ENCODE measurements around the gene ENO4. TPM values are rescaled to one million over a fixed set of nuclear protein-coding genes. Genes with fewer than 3 reads are reported as not detected.

The ENO4 gene
- 1 to 10 TPM in 1 of 4 donors, under 1 TPM in 2, not detected in 1; 0.17 to 1.1 (median 0.29) TPM for total RNA-seq

GRCh38 chr10:116849248-116850057 is at the start of gene ENO4:
Gene ENO4 (plus strand): TSS chr10:116849499. CDS start chr10:116849567, 68 bp downstream.
- intact Hi-C loops (cut with DNase I), result no loop called here
- H3K27ac ChIP-seq (replicated peaks in 1 of 4), result peak within 1 kb of the TSS; percentile 66 to 79 (median 70)

GRCh38 chr10:116800286-116800929 is 48.9 kb upstream of the ENO4 start:
- no peak for DNase-seq (ENCODE audit: extremely low spot score)
- intact Hi-C loops (cut with DNase I), result no loop called here

More at GRCh38 chr10:116849248-116850057, at the start of gene ENO4:
- DNase-seq (ENCODE audit: extremely low spot score), result no peak
- Histone ChIP-seq H3K4me3 (peak within 1 kb of the TSS; percentile 69 to 85 (median 71)), H3K4me1 (peaks cover 6 to 17% (median 16%) of the 10 kb centered on the region in 4 donors), H3K36me3 (no peaks in the 10 kb centered on the region), H3K9me3 (no peaks in the 10 kb centered on the region), H3K27me3 (no peaks in the 10 kb centered on the region)
- TF ChIP-seq POLR2AphosphoS5 (IDR thresholded peaks at IDR 0.05), result peak; percentile 5 to 59
- TF ChIP-seq POLR2A (IDR thresholded peaks at IDR 0.05; ENCODE audit: low read depth), result no peak
- 4% methylated on average over 48 of the region's 55 CpGs for WGBS

GRCh38 chr10:116801658-116802057 is 47.6 kb upstream of the ENO4 start:
- WGBS, result 72% methylated on average over 4 of the region's 4 CpGs
- no peak for DNase-seq (ENCODE audit: extremely low spot score)
- Histone ChIP-seq H3K9me3 (no peaks in the 10 kb centered on the region), H3K4me1 (no peaks in the 10 kb centered on the region), H3K27ac (replicated peaks in 1 of 4) (no peak overlapping the region), H3K27me3 (peaks cover 0 to 41% (median 0%) of the 10 kb centered on the region in 4 donors), H3K4me3 (no peak overlapping the region), H3K36me3 (no peaks in the 10 kb centered on the region)
- TF ChIP-seq EP300 (IDR thresholded peaks at IDR 0.05) (no peak), POLR2A (IDR thresholded peaks at IDR 0.05; ENCODE audit: low read depth) (no peak), CTCF (IDR thresholded peaks at IDR 0.05) (no peak)
- intact Hi-C loops (cut with DNase I), result no loop called here

More at GRCh38 chr10:116800286-116800929, 48.9 kb upstream of the ENO4 start:
- no peaks in the 10 kb centered on the region for H3K36me3 ChIP-seq
- no peak overlapping the region for H3K27ac ChIP-seq (replicated peaks in 1 of 4)
- TF ChIP-seq POLR2AphosphoS5 (IDR thresholded peaks at IDR 0.05), result no peak
- TF ChIP-seq POLR2A (IDR thresholded peaks at IDR 0.05; ENCODE audit: low read depth), result no peak
- no peak for TF ChIP-seq EP300 (IDR thresholded peaks at IDR 0.05)
- TF ChIP-seq CTCF (IDR thresholded peaks at IDR 0.05), result no peak
- 80% methylated on average over 9 of the region's 9 CpGs for WGBS
- peaks cover 0 to 42% (median 0%) of the 10 kb centered on the region in 4 donors for H3K27me3 ChIP-seq
- no peaks in the 10 kb centered on the region for H3K9me3 ChIP-seq
- H3K4me1 ChIP-seq, result no peaks in the 10 kb centered on the region
- no peak overlapping the region for H3K4me3 ChIP-seq

- WGBS, result 69% methylated on average over 6 of the region's 6 CpGs
- H3K4me3 ChIP-seq, result no peak overlapping the region
Measured at GRCh38 chr10:116802474-116802873, 46.8 kb upstream of the ENO4 start.

More at GRCh38 chr10:116802474-116802873, 46.8 kb upstream of the ENO4 start:
- H3K4me1 ChIP-seq, result no peaks in the 10 kb centered on the region
- intact Hi-C loops (cut with DNase I), result no loop called here
- no peak overlapping the region for H3K27ac ChIP-seq (replicated peaks in 1 of 4)
- no peaks in the 10 kb centered on the region for H3K36me3 ChIP-seq
- no peaks in the 10 kb centered on the region for H3K9me3 ChIP-seq
- no peak for DNase-seq (ENCODE audit: extremely low spot score)
- H3K27me3 ChIP-seq, result peaks cover 0 to 41% (median 0%) of the 10 kb centered on the region in 4 donors
- TF ChIP-seq CTCF (IDR thresholded peaks at IDR 0.05), result no peak
- TF ChIP-seq EP300 (IDR thresholded peaks at IDR 0.05), result no peak
- TF ChIP-seq POLR2AphosphoS5 (IDR thresholded peaks at IDR 0.05), result no peak
- no peak for TF ChIP-seq POLR2A (IDR thresholded peaks at IDR 0.05; ENCODE audit: low read depth)
